Uterus (tissue), 2 donors: ENCODE measurements around the gene GATA3.

Experiments
- POLR2A ChIP-seq, 2 donors: fragments of 450-650 bp; IDR thresholded peaks; one replicate each; pipeline ENCODE4 v1.6.1; 2016; ENCODE audit warnings: antibody characterized with exemption in 2 of 2, mild to moderate bottlenecking in 1 of 2, moderate library complexity in 1 of 2
- TF ChIP-seq, protein P1 (sequence below), 4 experiments: fragments of 200-600 bp in 2 of 4; fragments of 450-650 bp in 2 of 4; sonication (generic) in 2 of 4; IDR thresholded peaks; one replicate each; pipeline ENCODE4 v1.5.1; 2016 to 2019; ENCODE audit warnings: antibody characterized with exemption in 4 of 4, mild to moderate bottlenecking in 2 of 4, moderate library complexity in 1 of 4

- TF ChIP-seq, protein P1, sequence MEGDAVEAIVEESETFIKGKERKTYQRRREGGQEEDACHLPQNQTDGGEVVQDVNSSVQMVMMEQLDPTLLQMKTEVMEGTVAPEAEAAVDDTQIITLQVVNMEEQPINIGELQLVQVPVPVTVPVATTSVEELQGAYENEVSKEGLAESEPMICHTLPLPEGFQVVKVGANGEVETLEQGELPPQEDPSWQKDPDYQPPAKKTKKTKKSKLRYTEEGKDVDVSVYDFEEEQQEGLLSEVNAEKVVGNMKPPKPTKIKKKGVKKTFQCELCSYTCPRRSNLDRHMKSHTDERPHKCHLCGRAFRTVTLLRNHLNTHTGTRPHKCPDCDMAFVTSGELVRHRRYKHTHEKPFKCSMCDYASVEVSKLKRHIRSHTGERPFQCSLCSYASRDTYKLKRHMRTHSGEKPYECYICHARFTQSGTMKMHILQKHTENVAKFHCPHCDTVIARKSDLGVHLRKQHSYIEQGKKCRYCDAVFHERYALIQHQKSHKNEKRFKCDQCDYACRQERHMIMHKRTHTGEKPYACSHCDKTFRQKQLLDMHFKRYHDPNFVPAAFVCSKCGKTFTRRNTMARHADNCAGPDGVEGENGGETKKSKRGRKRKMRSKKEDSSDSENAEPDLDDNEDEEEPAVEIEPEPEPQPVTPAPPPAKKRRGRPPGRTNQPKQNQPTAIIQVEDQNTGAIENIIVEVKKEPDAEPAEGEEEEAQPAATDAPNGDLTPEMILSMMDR (IDR thresholded peaks at IDR 0.05), result no peak
- TF ChIP-seq POLR2A (IDR thresholded peaks at IDR 0.05), result no peak
Measured at GRCh38 chr10:8042721-8043568, 11.5 kb upstream of the GATA3 start.
